ENCODE results near the gene PLPPR3. TPM values are rescaled to one million over a fixed set of nuclear protein-coding genes. Genes with fewer than 3 reads are reported as not detected.
"Not testable (repeated sequence)": the region's sequence is repeated elsewhere in the genome, so short reads cannot be mapped to it uniquely, and the experiment has no call there.

PLPPR3 gene
- polyA plus RNA-seq, 1 experiment: 1.1 TPM

GRCh38 chr19:843180-843835 is 21.6 kb upstream of the PLPPR3 start:
- Histone ChIP-seq H3K27me3 (ENCODE audit: control insufficient read depth, insufficient read depth, low read length) (peaks cover 14% of the 10 kb centered on the region), H3K4me3 (ENCODE audit: low read depth, low read length) (peak overlapping the region; percentile 21), H3K36me3 (ENCODE audit: control insufficient read depth, insufficient read depth, low read length) (no peaks in the 10 kb centered on the region)
- no peak for DNase-seq (ENCODE audit: low read depth)
- TF ChIP-seq CTCF (IDR thresholded peaks at IDR 0.05; ENCODE audit: insufficient read depth, low read depth, low read length): no peak; the same call in 1 of the 2 replicates
- ChIA-PET POLR2A (interaction anchor here (0.6 kb wide), 1 partner anchor 34 kb away, joined by 16 read pairs; no protein-coding TSS in a partner anchor), CTCF (no interaction called here)

GRCh38 chr19:842802-843179 is 21.0 kb upstream of the PLPPR3 start:
- CTCF ChIA-PET: interaction anchor here (2.5 kb wide), 1 partner anchor 14 kb away, joined by 8 read pairs; no protein-coding TSS in a partner anchor

GRCh38 chr19:840519-841206 is 18.9 kb upstream of the PLPPR3 start, which contains the start of gene PRTN3:
Gene PRTN3, plus strand, starts transcription at chr19:840999. Its CDS starts 10 bp downstream, at chr19:841009.
- POLR2A ChIA-PET: no interaction called here
- Histone ChIP-seq H3K27me3 (ENCODE audit: control insufficient read depth, insufficient read depth, low read length) (peaks cover 10% of the 10 kb centered on the region), H3K36me3 (ENCODE audit: control insufficient read depth, insufficient read depth, low read length) (no peaks in the 10 kb centered on the region), H3K4me3 (ENCODE audit: low read depth, low read length) (no peak within 1 kb of the TSS)
- CTCF ChIA-PET: interaction anchor here (2.5 kb wide), 1 partner anchor 16 kb away, joined by 8 read pairs; no protein-coding TSS in a partner anchor
- DNase-seq (ENCODE audit: low read depth): no peak
- no peak for TF ChIP-seq CTCF (IDR thresholded peaks at IDR 0.05; ENCODE audit: insufficient read depth, low read depth, low read length)

More at GRCh38 chr19:842802-843179, 21.0 kb upstream of the PLPPR3 start:
- H3K27me3 ChIP-seq (ENCODE audit: control insufficient read depth, insufficient read depth, low read length): peaks cover 12% of the 10 kb centered on the region
- H3K4me3 ChIP-seq (ENCODE audit: low read depth, low read length); H3K36me3 ChIP-seq (ENCODE audit: control insufficient read depth, insufficient read depth, low read length); DNase-seq (ENCODE audit: low read depth): not testable (repeated sequence)
- POLR2A ChIA-PET: interaction anchor here (0.6 kb wide), 1 partner anchor 33 kb away, joined by 16 read pairs; no protein-coding TSS in a partner anchor

GRCh38 chr19:835210-835810 is 13.6 kb upstream of the PLPPR3 start:
- CTCF ChIA-PET: interaction anchor here (0.7 kb wide), 1 partner anchor 33 kb away, joined by 3 read pairs; no protein-coding TSS in a partner anchor
- Histone ChIP-seq H3K4me3 (ENCODE audit: low read depth, low read length) (no peak overlapping the region), H3K27me3 (ENCODE audit: control insufficient read depth, insufficient read depth, low read length) (peaks cover 3% of the 10 kb centered on the region; the same call in 1 of the 2 replicates), H3K36me3 (ENCODE audit: control insufficient read depth, insufficient read depth, low read length) (no peaks in the 10 kb centered on the region)
- no peak for TF ChIP-seq CTCF (IDR thresholded peaks at IDR 0.05; ENCODE audit: insufficient read depth, low read depth, low read length)
- POLR2A ChIA-PET: no interaction called here
- DNase-seq (ENCODE audit: low read depth): no peak

- POLR2A ChIA-PET: no interaction called here
These were observed 12.5 kb upstream of the PLPPR3 start for GRCh38 chr19:834216-834615.

More at GRCh38 chr19:834216-834615, 12.5 kb upstream of the PLPPR3 start:
- CTCF ChIA-PET: interaction anchor here (0.6 to 1.3 kb wide), 2 partner anchors 9 to 22 kb away, joined by 3 read pairs; no protein-coding TSS in a partner anchor
- Histone ChIP-seq H3K4me3 (ENCODE audit: low read depth, low read length) (no peak overlapping the region), H3K36me3 (ENCODE audit: control insufficient read depth, insufficient read depth, low read length) (no peaks in the 10 kb centered on the region), H3K27me3 (ENCODE audit: control insufficient read depth, insufficient read depth, low read length) (peaks cover 3% of the 10 kb centered on the region; the same call in 1 of the 2 replicates)
- DNase-seq (ENCODE audit: low read depth): no peak
- no peak for TF ChIP-seq CTCF (IDR thresholded peaks at IDR 0.05; ENCODE audit: insufficient read depth, low read depth, low read length)

Measured in BJ (cell line).